Stimulated activated CD4-positive, alpha-beta T cell treated with anti-CD3 and anti-CD28 coated beads, Interleukin-4, amount 100 ng/mL, for 48 hours (primary cell): Measurements from ENCODE around the gene PABPC1L.
"Not testable (repeated sequence)": the region's sequence is repeated elsewhere in the genome, so short reads cannot be mapped to it uniquely, and the experiment has no call there.

Source experiments
- DNase-seq, 2 donors: peaks; one replicate each; pipeline ENCODE4 v3.0.0-alpha.2; 2020; ENCODE audit warnings: low read depth in 2 of 2

The PABPC1L gene

GRCh38 chr20:44909872-44910689 lies at the start of gene PABPC1L:
PABPC1L (plus strand) TSS chr20:44910060; CDS start chr20:44910144, 84 bp downstream.
- DNase-seq = peak; percentile 68 to 74

- no peak for DNase-seq
These were observed 48.3 kb upstream of the PABPC1L start for GRCh38 chr20:44861531-44862006.

GRCh38 chr20:44862286-44862685 lies 47.6 kb upstream of the PABPC1L start:
- DNase-seq = no peak

- not testable (repeated sequence) for DNase-seq
These were observed 46.3 kb upstream of the PABPC1L start for GRCh38 chr20:44863365-44864084.

GRCh38 chr20:44864493-44864892 lies 45.4 kb upstream of the PABPC1L start:
- not testable (repeated sequence) for DNase-seq

- no peak for DNase-seq
These were observed 43.0 kb upstream of the PABPC1L start for GRCh38 chr20:44866703-44867335.

GRCh38 chr20:44869471-44869870 lies 40.4 kb upstream of the PABPC1L start:
- DNase-seq = no peak

GRCh38 chr20:44882360-44882759 lies 27.5 kb upstream of the PABPC1L start:
- not testable (repeated sequence) for DNase-seq

GRCh38 chr20:44883214-44883902 lies 26.5 kb upstream of the PABPC1L start:
- no peak for DNase-seq

- DNase-seq = no peak
These were observed 24.9 kb upstream of the PABPC1L start for GRCh38 chr20:44884907-44885391.

- peak; percentile 98 to 99 for DNase-seq
These were observed 24.2 kb upstream of the PABPC1L start, which contains the start of gene YWHAB for GRCh38 chr20:44885392-44886265. YWHAB (plus strand) TSS chr20:44885705; CDS start chr20:44901534, 15,829 bp downstream.

GRCh38 chr20:44886266-44886651 lies 23.6 kb upstream of the PABPC1L start:
- no peak for DNase-seq

GRCh38 chr20:44886828-44887227 lies 23.0 kb upstream of the PABPC1L start:
- no peak for DNase-seq

GRCh38 chr20:44887466-44887865 lies 22.4 kb upstream of the PABPC1L start:
- DNase-seq = no peak

GRCh38 chr20:44888226-44889103 lies 21.4 kb upstream of the PABPC1L start:
- no peak for DNase-seq

- no peak for DNase-seq
These were observed 18.0 kb upstream of the PABPC1L start for GRCh38 chr20:44891826-44892225.

- DNase-seq = no peak
These were observed 14.9 kb upstream of the PABPC1L start for GRCh38 chr20:44894959-44895358.

- DNase-seq = no peak
These were observed 13.3 kb upstream of the PABPC1L start for GRCh38 chr20:44896583-44896982.

- no peak for DNase-seq
These were observed 12.7 kb upstream of the PABPC1L start for GRCh38 chr20:44897133-44897532.
